HEK293 (cell line): ENCODE results near the gene LCOR.
A peak's percentile ranks its signal among the peaks of the same experiment; 100 is the strongest.

Experiments used
- CTCF ChIA-PET: fragments of 350-600 bp; formaldehyde crosslinking; extraction: SDS; loops from one replicate; lab custom pipeline; 2021; ENCODE audit warnings: antibody characterized with exemption; lab: Yijun Ruan, JAX
- POLR2A ChIA-PET: fragments of 300-600 bp; formaldehyde crosslinking; extraction: SDS; loops from one replicate; lab custom pipeline; 2020; ENCODE audit warnings: antibody characterized with exemption, inconsistent platforms; lab: Yijun Ruan, JAX
- H3K27ac ChIP-seq: fragments of 200-500 bp; sonication (Bioruptor generic); 2 replicates; pipeline ENCODE4 v1.5.1; 2014; ENCODE audit warnings: low read depth, low read length, control low read depth, inconsistent platforms; ENCODE audit errors: extremely low read depth
- H3K36me3 ChIP-seq, 2 experiments: fragments of 200-500 bp in 1 of 2; sonication (Bioruptor generic) in 1 of 2; 1 replicate in 1 of 2; 2 replicates in 1 of 2; pipeline ENCODE4 v1.5.1; 2014 to 2017; ENCODE audit warnings: inconsistent platforms in 2 of 2, low read length in 2 of 2; ENCODE audit not compliant: control insufficient read depth in 2 of 2, insufficient read depth in 1 of 2
- H3K4me1 ChIP-seq: fragments of 200-500 bp; sonication (Bioruptor generic); 2 replicates; pipeline ENCODE4 v1.5.1; 2014; ENCODE audit warnings: mild to moderate bottlenecking, low read length, inconsistent platforms; ENCODE audit not compliant: control insufficient read depth, insufficient read depth
- H3K4me3 ChIP-seq: 2 replicates; pipeline ENCODE4 v1.5.1; 2011; ENCODE audit warnings: low read depth, mild to moderate bottlenecking, control low read depth, low read length, moderate library complexity
- H3K9me3 ChIP-seq: fragments of 200-500 bp; sonication (Bioruptor generic); 2 replicates; pipeline ENCODE4 v1.5.1; 2014; ENCODE audit warnings: low read depth, low read length, inconsistent platforms; ENCODE audit not compliant: control insufficient read depth, insufficient read depth
- HOXA7 ChIP-seq: sonication (generic); formaldehyde crosslinking; IDR thresholded peaks from 2 replicates; pipeline ENCODE4 v1.8.1; 2022; ENCODE audit warnings: missing genetic modification reagents, borderline replicate concordance
- SALL2 ChIP-seq: fragments of 450-650 bp; formaldehyde crosslinking; IDR thresholded peaks from 2 replicates; pipeline ENCODE4 v1.5.0; 2017; ENCODE audit warnings: missing biosample characterization, mild to moderate bottlenecking, missing genetic modification characterization, borderline replicate concordance
- SCRT2 ChIP-seq: fragments of 450-650 bp; formaldehyde crosslinking; IDR thresholded peaks from 2 replicates; pipeline ENCODE4 v1.5.1; 2016; ENCODE audit warnings: missing biosample characterization, missing genetic modification characterization
- ZBTB17 ChIP-seq: fragments of 450-650 bp; formaldehyde crosslinking; IDR thresholded peaks from 2 replicates; pipeline ENCODE4 v1.5.1; 2016; ENCODE audit warnings: missing biosample characterization, missing genetic modification characterization
- ZNF19 ChIP-seq: fragments of 450-650 bp; formaldehyde crosslinking; IDR thresholded peaks from 2 replicates; pipeline ENCODE4; 2016; ENCODE audit warnings: missing biosample characterization, missing genetic modification characterization, low read depth
- ZNF274 ChIP-seq, 2 experiments: fragments of 200-500 bp in 1 of 2; fragments of 450-650 bp in 1 of 2; sonication (Bioruptor generic) in 1 of 2; formaldehyde crosslinking in 1 of 2; IDR thresholded peaks; 2 replicates each; pipeline versions ENCODE4 v1.5.1 to v1.6.1; 2014 to 2016; ENCODE audit warnings: borderline replicate concordance in 1 of 2, inconsistent platforms in 1 of 2, low read length in 1 of 2, missing biosample characterization in 1 of 2, missing genetic modification characterization in 1 of 2
- ZNF629 ChIP-seq: fragments of 450-650 bp; formaldehyde crosslinking; IDR thresholded peaks from 2 replicates; pipeline ENCODE4 v1.5.1; 2017; ENCODE audit warnings: missing biosample characterization, missing genetic modification characterization
- ZNF660 ChIP-seq: fragments of 450-650 bp; IDR thresholded peaks from 2 replicates; pipeline ENCODE4 v1.5.1; 2018; ENCODE audit warnings: missing biosample characterization, mild to moderate bottlenecking, missing genetic modification characterization
- ZNF704 ChIP-seq: fragments of 450-650 bp; formaldehyde crosslinking; IDR thresholded peaks from 2 replicates; pipeline ENCODE4 v1.5.1; 2016; ENCODE audit warnings: missing biosample characterization, missing genetic modification characterization
- ZNF777 ChIP-seq: fragments of 450-650 bp; formaldehyde crosslinking; IDR thresholded peaks from 2 replicates; pipeline ENCODE4 v1.5.1; 2017; ENCODE audit warnings: missing biosample characterization, missing genetic modification characterization, borderline replicate concordance
- TF ChIP-seq, protein P1 (sequence below): fragments of 450-650 bp; formaldehyde crosslinking; IDR thresholded peaks from 2 replicates; pipeline ENCODE4 v1.5.1; 2017; ENCODE audit warnings: missing biosample characterization, missing genetic modification characterization
- TF ChIP-seq, protein P2 (sequence below): fragments of 450-650 bp; formaldehyde crosslinking; IDR thresholded peaks from 2 replicates; pipeline ENCODE4 v1.5.1; 2016; ENCODE audit warnings: missing biosample characterization, missing genetic modification characterization
- TF ChIP-seq, protein P3 (sequence below): fragments of 450-650 bp; formaldehyde crosslinking; IDR thresholded peaks from 2 replicates; pipeline ENCODE4 v1.5.1; 2016; ENCODE audit warnings: missing biosample characterization, missing genetic modification characterization
- TF ChIP-seq, protein P4 (sequence below): fragments of 450-650 bp; formaldehyde crosslinking; IDR thresholded peaks from 2 replicates; pipeline ENCODE4 v1.5.1; 2016; ENCODE audit warnings: missing biosample characterization, missing genetic modification characterization
- TF ChIP-seq, protein P5 (sequence below): fragments of 450-650 bp; formaldehyde crosslinking; IDR thresholded peaks from 2 replicates; pipeline ENCODE4 v1.5.1; 2016; ENCODE audit warnings: missing biosample characterization, missing genetic modification characterization

The LCOR gene

DNA sequence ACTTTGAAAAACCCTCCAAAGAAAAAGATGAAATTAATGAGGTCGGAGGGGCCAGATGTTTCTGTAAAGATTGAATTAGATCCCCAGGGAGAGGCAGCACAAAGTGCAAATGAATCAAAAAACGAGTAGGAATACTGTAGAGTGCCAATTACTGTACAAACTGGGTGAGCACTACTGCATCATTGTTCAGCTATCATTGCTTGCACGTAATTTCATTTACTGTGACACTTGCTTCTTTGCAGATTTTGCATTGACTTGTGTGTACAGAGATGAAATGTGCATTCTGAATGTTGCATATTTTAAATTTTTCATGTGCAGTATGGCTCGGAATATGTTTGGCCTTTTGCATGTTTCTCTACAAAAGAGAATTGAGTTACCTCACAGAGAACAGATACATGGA lies 123.7 kb downstream of the LCOR start:
- peaks cover 0 to 16% of the 10 kb centered on the region in 2 experiments for H3K36me3 ChIP-seq
- no peak overlapping the region for H3K27ac ChIP-seq
- CTCF ChIA-PET, result no interaction called here
- no peaks in the 10 kb centered on the region for H3K9me3 ChIP-seq
- TF ChIP-seq ZNF19 (tag by site-specific recombination) (no peak), ZBTB17 (tag by site-specific recombination) (peak; percentile 22; the same call in 1 of the 2 replicates)
- no peak overlapping the region for H3K4me3 ChIP-seq
- POLR2A ChIA-PET, result no interaction called here
- peaks cover 27% of the 10 kb centered on the region for H3K4me1 ChIP-seq

- CTCF ChIA-PET, result interaction anchor here (0.6 to 1.5 kb wide), 2 partner anchors 9 kb away, joined by 4 read pairs; no protein-coding TSS in a partner anchor
- Histone ChIP-seq H3K4me3 (no peak overlapping the region), H3K36me3 (peaks cover 0 to 13% of the 10 kb centered on the region in 2 experiments), H3K4me1 (peaks cover 30% of the 10 kb centered on the region), H3K9me3 (no peaks in the 10 kb centered on the region), H3K27ac (no peak overlapping the region)
- TF ChIP-seq ZNF777 (tag by site-specific recombination), result no peak
- no peak for TF ChIP-seq ZNF629 (tag by site-specific recombination)
- TF ChIP-seq ZNF704 (tag by site-specific recombination), result no peak
- TF ChIP-seq, protein P1, sequence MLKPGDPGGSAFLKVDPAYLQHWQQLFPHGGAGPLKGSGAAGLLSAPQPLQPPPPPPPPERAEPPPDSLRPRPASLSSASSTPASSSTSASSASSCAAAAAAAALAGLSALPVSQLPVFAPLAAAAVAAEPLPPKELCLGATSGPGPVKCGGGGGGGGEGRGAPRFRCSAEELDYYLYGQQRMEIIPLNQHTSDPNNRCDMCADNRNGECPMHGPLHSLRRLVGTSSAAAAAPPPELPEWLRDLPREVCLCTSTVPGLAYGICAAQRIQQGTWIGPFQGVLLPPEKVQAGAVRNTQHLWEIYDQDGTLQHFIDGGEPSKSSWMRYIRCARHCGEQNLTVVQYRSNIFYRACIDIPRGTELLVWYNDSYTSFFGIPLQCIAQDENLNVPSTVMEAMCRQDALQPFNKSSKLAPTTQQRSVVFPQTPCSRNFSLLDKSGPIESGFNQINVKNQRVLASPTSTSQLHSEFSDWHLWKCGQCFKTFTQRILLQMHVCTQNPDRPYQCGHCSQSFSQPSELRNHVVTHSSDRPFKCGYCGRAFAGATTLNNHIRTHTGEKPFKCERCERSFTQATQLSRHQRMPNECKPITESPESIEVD, result peak; percentile 32; the same call in 1 of the 2 replicates
- TF ChIP-seq ZNF274 (IDR thresholded peaks at IDR 0.05; ENCODE audit: low read length), result no peak
- no peak for TF ChIP-seq ZNF274 (tag by site-specific recombination; IDR thresholded peaks at IDR 0.05; ENCODE audit: borderline replicate concordance)
- POLR2A ChIA-PET, result no interaction called here
Observed at GRCh38 chr10:96958071-96958470, 126.0 kb downstream of the LCOR start.

GRCh38 chr10:96959733-96960132 lies 127.6 kb downstream of the LCOR start:
- H3K36me3 ChIP-seq, result peaks cover 0 to 12% of the 10 kb centered on the region in 2 experiments; a peak in 2 of 3 replicates
- POLR2A ChIA-PET, result no interaction called here
- CTCF ChIA-PET, result interaction anchor here (1.4 to 1.8 kb wide), 2 partner anchors 49 to 78 kb away, joined by 4 to 10 read pairs; no protein-coding TSS in a partner anchor
- peaks cover 30% of the 10 kb centered on the region for H3K4me1 ChIP-seq
- H3K9me3 ChIP-seq, result no peaks in the 10 kb centered on the region
- H3K27ac ChIP-seq, result no peak overlapping the region
- H3K4me3 ChIP-seq, result no peak overlapping the region
- TF ChIP-seq, protein P2, sequence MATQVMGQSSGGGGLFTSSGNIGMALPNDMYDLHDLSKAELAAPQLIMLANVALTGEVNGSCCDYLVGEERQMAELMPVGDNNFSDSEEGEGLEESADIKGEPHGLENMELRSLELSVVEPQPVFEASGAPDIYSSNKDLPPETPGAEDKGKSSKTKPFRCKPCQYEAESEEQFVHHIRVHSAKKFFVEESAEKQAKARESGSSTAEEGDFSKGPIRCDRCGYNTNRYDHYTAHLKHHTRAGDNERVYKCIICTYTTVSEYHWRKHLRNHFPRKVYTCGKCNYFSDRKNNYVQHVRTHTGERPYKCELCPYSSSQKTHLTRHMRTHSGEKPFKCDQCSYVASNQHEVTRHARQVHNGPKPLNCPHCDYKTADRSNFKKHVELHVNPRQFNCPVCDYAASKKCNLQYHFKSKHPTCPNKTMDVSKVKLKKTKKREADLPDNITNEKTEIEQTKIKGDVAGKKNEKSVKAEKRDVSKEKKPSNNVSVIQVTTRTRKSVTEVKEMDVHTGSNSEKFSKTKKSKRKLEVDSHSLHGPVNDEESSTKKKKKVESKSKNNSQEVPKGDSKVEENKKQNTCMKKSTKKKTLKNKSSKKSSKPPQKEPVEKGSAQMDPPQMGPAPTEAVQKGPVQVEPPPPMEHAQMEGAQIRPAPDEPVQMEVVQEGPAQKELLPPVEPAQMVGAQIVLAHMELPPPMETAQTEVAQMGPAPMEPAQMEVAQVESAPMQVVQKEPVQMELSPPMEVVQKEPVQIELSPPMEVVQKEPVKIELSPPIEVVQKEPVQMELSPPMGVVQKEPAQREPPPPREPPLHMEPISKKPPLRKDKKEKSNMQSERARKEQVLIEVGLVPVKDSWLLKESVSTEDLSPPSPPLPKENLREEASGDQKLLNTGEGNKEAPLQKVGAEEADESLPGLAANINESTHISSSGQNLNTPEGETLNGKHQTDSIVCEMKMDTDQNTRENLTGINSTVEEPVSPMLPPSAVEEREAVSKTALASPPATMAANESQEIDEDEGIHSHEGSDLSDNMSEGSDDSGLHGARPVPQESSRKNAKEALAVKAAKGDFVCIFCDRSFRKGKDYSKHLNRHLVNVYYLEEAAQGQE (tag by site-specific recombination), result no peak
- TF ChIP-seq, protein P3, sequence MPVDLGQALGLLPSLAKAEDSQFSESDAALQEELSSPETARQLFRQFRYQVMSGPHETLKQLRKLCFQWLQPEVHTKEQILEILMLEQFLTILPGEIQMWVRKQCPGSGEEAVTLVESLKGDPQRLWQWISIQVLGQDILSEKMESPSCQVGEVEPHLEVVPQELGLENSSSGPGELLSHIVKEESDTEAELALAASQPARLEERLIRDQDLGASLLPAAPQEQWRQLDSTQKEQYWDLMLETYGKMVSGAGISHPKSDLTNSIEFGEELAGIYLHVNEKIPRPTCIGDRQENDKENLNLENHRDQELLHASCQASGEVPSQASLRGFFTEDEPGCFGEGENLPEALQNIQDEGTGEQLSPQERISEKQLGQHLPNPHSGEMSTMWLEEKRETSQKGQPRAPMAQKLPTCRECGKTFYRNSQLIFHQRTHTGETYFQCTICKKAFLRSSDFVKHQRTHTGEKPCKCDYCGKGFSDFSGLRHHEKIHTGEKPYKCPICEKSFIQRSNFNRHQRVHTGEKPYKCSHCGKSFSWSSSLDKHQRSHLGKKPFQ (tag by site-specific recombination), result peak; percentile 47; the same call in 1 of the 2 replicates
- TF ChIP-seq, protein P4, sequence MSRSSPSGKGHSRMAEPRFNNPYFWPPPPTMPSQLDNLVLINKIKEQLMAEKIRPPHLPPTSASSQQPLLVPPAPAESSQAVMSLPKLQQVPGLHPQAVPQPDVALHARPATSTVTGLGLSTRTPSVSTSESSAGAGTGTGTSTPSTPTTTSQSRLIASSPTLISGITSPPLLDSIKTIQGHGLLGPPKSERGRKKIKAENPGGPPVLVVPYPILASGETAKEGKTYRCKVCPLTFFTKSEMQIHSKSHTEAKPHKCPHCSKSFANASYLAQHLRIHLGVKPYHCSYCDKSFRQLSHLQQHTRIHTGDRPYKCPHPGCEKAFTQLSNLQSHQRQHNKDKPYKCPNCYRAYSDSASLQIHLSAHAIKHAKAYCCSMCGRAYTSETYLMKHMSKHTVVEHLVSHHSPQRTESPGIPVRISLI (tag by site-specific recombination), result no peak
- no peak for TF ChIP-seq ZNF660 (tag by site-specific recombination)
- TF ChIP-seq SCRT2 (tag by site-specific recombination), result peak; percentile 89
- TF ChIP-seq, protein P1, result 0 out of 2 replicates have a peak, but pooled peaks have one; percentile 36
- no peak for TF ChIP-seq SALL2
- TF ChIP-seq, protein P5, sequence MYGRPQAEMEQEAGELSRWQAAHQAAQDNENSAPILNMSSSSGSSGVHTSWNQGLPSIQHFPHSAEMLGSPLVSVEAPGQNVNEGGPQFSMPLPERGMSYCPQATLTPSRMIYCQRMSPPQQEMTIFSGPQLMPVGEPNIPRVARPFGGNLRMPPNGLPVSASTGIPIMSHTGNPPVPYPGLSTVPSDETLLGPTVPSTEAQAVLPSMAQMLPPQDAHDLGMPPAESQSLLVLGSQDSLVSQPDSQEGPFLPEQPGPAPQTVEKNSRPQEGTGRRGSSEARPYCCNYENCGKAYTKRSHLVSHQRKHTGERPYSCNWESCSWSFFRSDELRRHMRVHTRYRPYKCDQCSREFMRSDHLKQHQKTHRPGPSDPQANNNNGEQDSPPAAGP, result no peak
- TF ChIP-seq ZNF274 (IDR thresholded peaks at IDR 0.05; ENCODE audit: low read length), result no peak
- no peak for TF ChIP-seq ZNF274 (tag by site-specific recombination; IDR thresholded peaks at IDR 0.05; ENCODE audit: borderline replicate concordance)
- TF ChIP-seq HOXA7 (CRISPR knock-in tag), result no peak
